Neural progenitor cell (in vitro differentiated cells): ENCODE measurements around the gene NBEAL1. TPM values are rescaled to one million over a fixed set of nuclear protein-coding genes. Genes with fewer than 3 reads are reported as not detected.

Experiments
- DNase-seq: peaks from one replicate; pipeline ENCODE4 v3.0.0-alpha.2; 2016; ENCODE audit warnings: low spot score
- H2AFZ ChIP-seq: fragments of 200-600 bp; sonication (generic); replicated peaks from 2 replicates; pipeline ENCODE4 v1.6.1; 2016; ENCODE audit warnings: antibody characterized with exemption
- H3F3A ChIP-seq: fragments of 200-600 bp; sonication (generic); 2 replicates; pipeline ENCODE4 v1.6.1; 2016; ENCODE audit warnings: antibody characterized with exemption, low read depth
- H3K27ac ChIP-seq: fragments of 200-600 bp; sonication (generic); 2 replicates; pipeline ENCODE4 v1.5.1; 2016; ENCODE audit warnings: mild to moderate bottlenecking
- H3K27me3 ChIP-seq: fragments of 200-600 bp; sonication (generic); 2 replicates; pipeline ENCODE4 v1.6.1; 2016; ENCODE audit warnings: mild to moderate bottlenecking, moderate library complexity
- H3K36me3 ChIP-seq: fragments of 200-600 bp; sonication (generic); 2 replicates; pipeline ENCODE4 v1.5.1; 2016
- H3K4me1 ChIP-seq: fragments of 200-600 bp; sonication (generic); 2 replicates; pipeline ENCODE4 v1.6.1; 2016; ENCODE audit warnings: mixed run types
- H3K4me2 ChIP-seq: fragments of 200-600 bp; sonication (generic); 2 replicates; pipeline ENCODE4 v1.6.1; 2016
- H3K4me3 ChIP-seq: fragments of 200-600 bp; sonication (generic); 2 replicates; pipeline ENCODE4 v1.5.1; 2016
- H3K79me2 ChIP-seq: fragments of 200-600 bp; sonication (generic); 2 replicates; pipeline ENCODE4 v1.6.1; 2016; ENCODE audit warnings: low read depth
- H3K9ac ChIP-seq: fragments of 200-600 bp; sonication (generic); 2 replicates; pipeline ENCODE4 v1.6.1; 2016
- H3K9me3 ChIP-seq: fragments of 200-600 bp; sonication (generic); 2 replicates; pipeline ENCODE4 v1.5.1; 2016; ENCODE audit warnings: low read depth
- H4K20me1 ChIP-seq: fragments of 200-600 bp; sonication (generic); 2 replicates; pipeline ENCODE4 v1.6.1; 2016; ENCODE audit warnings: low read depth
- H3K27ac Mint-ChIP-seq: 3 replicates; pipeline ENCODE4 v1.8.0; 2021; ENCODE audit warnings: mixed read lengths
- H3K27me3 Mint-ChIP-seq: 2 replicates; pipeline ENCODE4 v1.8.0; 2022; ENCODE audit warnings: low read depth, mild to moderate bottlenecking, inconsistent platforms, moderate library complexity, mixed read lengths; ENCODE audit not compliant: insufficient read depth
- H3K36me3 Mint-ChIP-seq: 3 replicates; pipeline ENCODE4 v1.8.0; 2021; ENCODE audit warnings: mixed read lengths
- H3K4me1 Mint-ChIP-seq: 3 replicates; pipeline ENCODE4 v1.8.0; 2021; ENCODE audit warnings: mixed read lengths
- H3K4me3 Mint-ChIP-seq: 3 replicates; pipeline ENCODE4 v1.8.0; 2021; ENCODE audit warnings: mild to moderate bottlenecking, moderate library complexity, mixed read lengths
- H3K9me3 Mint-ChIP-seq: 3 replicates; pipeline ENCODE4 v1.8.0; 2020; ENCODE audit warnings: mixed read lengths
- EZH2 ChIP-seq: fragments of 200-600 bp; sonication (generic); IDR thresholded peaks from 2 replicates; pipeline ENCODE4 v1.6.1; 2017; ENCODE audit warnings: antibody characterized with exemption, mild to moderate bottlenecking, moderate library complexity
- EZH2phosphoT487 ChIP-seq: fragments of 200-600 bp; sonication (generic); IDR thresholded peaks from 2 replicates; pipeline ENCODE4 v1.6.1; 2017; ENCODE audit warnings: antibody characterized with exemption
- total RNA-seq: library from RNA; depleted of rRNA; stranded (reverse); fragments of >200 nt; gene quantifications from 2 replicates; pipeline ENCODE4 v1.2.3, GENCODE V29; 2015; ENCODE audit warnings: low replicate concordance
- TF ChIP-seq, protein P1 (sequence below): fragments of 200-600 bp; sonication (generic); IDR thresholded peaks from 2 replicates; pipeline ENCODE4 v1.5.1; 2017; ENCODE audit warnings: antibody characterized with exemption, mild to moderate bottlenecking

NBEAL1 gene
- total RNA-seq, 1 donor from 2014 or later = 10.3 TPM

DNA sequence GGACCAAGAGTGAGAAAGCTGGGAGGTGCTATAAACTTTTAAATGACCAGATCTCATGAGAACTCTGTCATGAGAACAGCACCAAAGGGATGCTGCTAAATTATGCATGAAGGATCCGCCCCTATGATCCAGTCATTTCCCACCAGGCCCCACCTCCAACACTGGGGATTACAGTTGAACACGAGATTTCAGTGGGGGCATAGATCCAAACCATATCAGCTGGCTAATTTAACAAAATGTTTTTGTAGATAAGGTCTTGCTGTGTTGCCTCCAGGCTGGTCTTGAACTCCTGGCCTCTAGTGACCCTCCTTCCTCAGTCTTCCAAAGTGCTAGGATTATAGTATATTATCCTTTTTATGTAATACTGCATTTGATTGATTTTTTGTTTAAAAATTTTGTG, 56.0 kb downstream of the NBEAL1 start:
- DNase-seq = no peak
- TF ChIP-seq EZH2 = no peak
- TF ChIP-seq, protein P1, sequence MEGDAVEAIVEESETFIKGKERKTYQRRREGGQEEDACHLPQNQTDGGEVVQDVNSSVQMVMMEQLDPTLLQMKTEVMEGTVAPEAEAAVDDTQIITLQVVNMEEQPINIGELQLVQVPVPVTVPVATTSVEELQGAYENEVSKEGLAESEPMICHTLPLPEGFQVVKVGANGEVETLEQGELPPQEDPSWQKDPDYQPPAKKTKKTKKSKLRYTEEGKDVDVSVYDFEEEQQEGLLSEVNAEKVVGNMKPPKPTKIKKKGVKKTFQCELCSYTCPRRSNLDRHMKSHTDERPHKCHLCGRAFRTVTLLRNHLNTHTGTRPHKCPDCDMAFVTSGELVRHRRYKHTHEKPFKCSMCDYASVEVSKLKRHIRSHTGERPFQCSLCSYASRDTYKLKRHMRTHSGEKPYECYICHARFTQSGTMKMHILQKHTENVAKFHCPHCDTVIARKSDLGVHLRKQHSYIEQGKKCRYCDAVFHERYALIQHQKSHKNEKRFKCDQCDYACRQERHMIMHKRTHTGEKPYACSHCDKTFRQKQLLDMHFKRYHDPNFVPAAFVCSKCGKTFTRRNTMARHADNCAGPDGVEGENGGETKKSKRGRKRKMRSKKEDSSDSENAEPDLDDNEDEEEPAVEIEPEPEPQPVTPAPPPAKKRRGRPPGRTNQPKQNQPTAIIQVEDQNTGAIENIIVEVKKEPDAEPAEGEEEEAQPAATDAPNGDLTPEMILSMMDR = no peak
- TF ChIP-seq EZH2phosphoT487 = no peak
- Mint-ChIP-seq H3K27me3 (no peaks in the 10 kb centered on the region), H3K36me3 (peaks cover 24% of the 10 kb centered on the region), H3K9me3 (peaks cover 7% of the 10 kb centered on the region), H3K4me3 (no peak overlapping the region), H3K4me1 (no peaks in the 10 kb centered on the region), H3K27ac (no peak overlapping the region)
- H3K4me2 ChIP-seq = no peak overlapping the region
- peaks cover 3% of the 10 kb centered on the region for H3K9me3 ChIP-seq
- H3K27me3 ChIP-seq = no peaks in the 10 kb centered on the region
- H3K79me2 ChIP-seq = no peaks in the 10 kb centered on the region
- H2AFZ ChIP-seq = no peak overlapping the region
- H3K36me3 ChIP-seq = peaks cover 3% of the 10 kb centered on the region
- no peaks in the 10 kb centered on the region for H3K4me1 ChIP-seq
- H3F3A ChIP-seq = no peaks in the 10 kb centered on the region
- no peak overlapping the region for H3K4me3 ChIP-seq
- no peaks in the 10 kb centered on the region for H4K20me1 ChIP-seq
- H3K9ac ChIP-seq = no peak overlapping the region
- no peak overlapping the region for H3K27ac ChIP-seq

DNA sequence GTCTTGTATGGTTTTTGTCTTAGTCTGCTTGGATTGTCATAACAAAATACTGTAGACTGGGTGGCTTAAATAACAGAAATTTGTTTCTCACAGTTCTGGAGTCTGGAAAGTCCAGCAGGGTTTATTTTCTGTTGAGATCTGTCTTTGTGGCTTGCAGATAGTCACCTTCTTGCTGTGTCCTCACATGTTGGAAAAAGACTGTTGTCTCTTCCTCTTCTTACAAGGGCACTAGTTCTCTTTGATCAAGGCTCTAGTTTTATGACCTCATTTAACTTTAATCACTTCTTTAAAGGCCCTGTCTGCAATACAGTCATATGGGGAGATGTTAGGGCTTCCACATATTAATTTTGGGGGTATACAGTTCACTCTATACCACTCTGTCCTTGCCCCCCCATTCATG, 56.5 kb downstream of the NBEAL1 start:
- Mint-ChIP-seq H3K36me3 (peaks cover 22% of the 10 kb centered on the region), H3K27me3 (no peaks in the 10 kb centered on the region), H3K4me3 (no peak overlapping the region), H3K27ac (no peak overlapping the region), H3K4me1 (no peaks in the 10 kb centered on the region), H3K9me3 (peaks cover 5% of the 10 kb centered on the region)
- Histone ChIP-seq H3K27me3 (no peaks in the 10 kb centered on the region), H3K4me1 (no peaks in the 10 kb centered on the region), H2AFZ (no peak overlapping the region), H3K9me3 (peaks cover 3% of the 10 kb centered on the region), H3K27ac (no peak overlapping the region), H3K4me2 (no peak overlapping the region), H4K20me1 (no peaks in the 10 kb centered on the region), H3K4me3 (no peak overlapping the region), H3F3A (no peaks in the 10 kb centered on the region), H3K79me2 (no peaks in the 10 kb centered on the region), H3K9ac (no peak overlapping the region), H3K36me3 (peaks cover 3% of the 10 kb centered on the region)
- DNase-seq = no peak
- TF ChIP-seq EZH2phosphoT487 (no peak), EZH2 (no peak)
- TF ChIP-seq, protein P1 = no peak

DNA sequence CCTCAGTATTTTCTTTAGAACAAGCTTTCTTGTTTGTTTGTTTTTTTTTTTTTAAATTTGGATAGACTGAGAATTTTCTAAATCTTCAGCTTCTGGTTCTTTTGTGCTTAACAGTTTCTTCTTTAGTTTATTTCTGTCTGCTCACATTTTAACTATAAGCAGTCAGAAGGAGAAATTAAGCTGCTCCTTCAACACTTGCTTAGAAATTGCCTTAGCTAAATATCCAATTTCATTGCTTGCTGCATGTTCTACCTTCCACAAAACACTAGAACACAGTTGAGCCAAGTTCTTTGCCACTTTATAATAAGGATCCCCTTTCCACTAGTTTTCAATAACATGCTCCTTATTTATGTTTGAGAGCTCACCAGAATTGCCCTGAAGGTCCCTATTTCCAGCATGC, 57.7 kb downstream of the NBEAL1 start:
- H3K9me3 Mint-ChIP-seq = peaks cover 2% of the 10 kb centered on the region
- Histone ChIP-seq H2AFZ (no peak overlapping the region), H3K4me3 (no peak overlapping the region), H3K4me2 (no peak overlapping the region), H3K27me3 (no peaks in the 10 kb centered on the region), H3K4me1 (no peaks in the 10 kb centered on the region), H3K9me3 (peaks cover 3% of the 10 kb centered on the region), H3F3A (no peaks in the 10 kb centered on the region), H3K27ac (no peak overlapping the region), H3K9ac (no peak overlapping the region), H3K79me2 (no peaks in the 10 kb centered on the region), H4K20me1 (no peaks in the 10 kb centered on the region), H3K36me3 (no peaks in the 10 kb centered on the region)
- H3K36me3 Mint-ChIP-seq = peaks cover 22% of the 10 kb centered on the region
- TF ChIP-seq, protein P1 = no peak
- TF ChIP-seq EZH2 = no peak
- no peak for TF ChIP-seq EZH2phosphoT487
- H3K27ac Mint-ChIP-seq = no peak overlapping the region
- no peaks in the 10 kb centered on the region for H3K4me1 Mint-ChIP-seq
- no peak for DNase-seq
- H3K27me3 Mint-ChIP-seq = no peaks in the 10 kb centered on the region
- H3K4me3 Mint-ChIP-seq = no peak overlapping the region
